Neutrophil (primary cell): ENCODE measurements around the gene ARMC8.
"Not testable (repeated sequence)": the region's sequence is repeated elsewhere in the genome, so short reads cannot be mapped to it uniquely, and the experiment has no call there.

ENCODE experiments used
- H3K27ac ChIP-seq: fragments of 200-600 bp; sonication (generic); 2 replicates; pipeline ENCODE4 v1.5.1; 2016; ENCODE audit warnings: mild to moderate bottlenecking, moderate library complexity
- H3K27me3 ChIP-seq: fragments of 200-600 bp; sonication (generic); 2 replicates; pipeline ENCODE4 v1.6.0; 2016; ENCODE audit warnings: mild to moderate bottlenecking
- H3K36me3 ChIP-seq: fragments of 200-600 bp; sonication (generic); 2 replicates; pipeline ENCODE4 v1.5.1; 2017
- H3K4me1 ChIP-seq, 2 experiments: fragments of 200-600 bp in 1 of 2; sonication (generic) in 1 of 2; 1 replicate in 1 of 2; 2 replicates in 1 of 2; pipeline versions ENCODE4 v1.5.1 to v1.6.1; 2013 to 2016; ENCODE audit warnings: low read depth in 1 of 2, low read length in 1 of 2, mild to moderate bottlenecking in 1 of 2, moderate library complexity in 1 of 2; ENCODE audit not compliant: control insufficient read depth in 1 of 2, insufficient read depth in 1 of 2
- H3K4me3 ChIP-seq, 2 experiments: fragments of 200-600 bp in 1 of 2; sonication (generic) in 1 of 2; 1 replicate in 1 of 2; 2 replicates in 1 of 2; pipeline ENCODE4 v1.5.1; 2013 to 2016; ENCODE audit warnings: low read depth in 1 of 2, low read length in 1 of 2, mild to moderate bottlenecking in 1 of 2, moderate library complexity in 1 of 2
- H3K9me3 ChIP-seq: fragments of 200-600 bp; sonication (generic); 2 replicates; pipeline ENCODE4 v1.5.1; 2016
- CTCF ChIP-seq: fragments of 200-600 bp; sonication (generic); IDR thresholded peaks from 2 replicates; pipeline ENCODE4 v1.5.1; 2016; ENCODE audit warnings: antibody characterized with exemption

Gene ARMC8

GRCh38 chr3:138187296-138188012, at the start of gene ARMC8:
Gene ARMC8 (plus strand): TSS chr3:138187301. CDS start chr3:138187555, 254 bp downstream.
- H3K4me1 ChIP-seq: peaks cover 33 to 37% of the 10 kb centered on the region in 2 experiments
- H3K9me3 ChIP-seq: no peaks in the 10 kb centered on the region
- no peak for TF ChIP-seq CTCF
- peak within 1 kb of the TSS; percentile 82 to 96 for H3K4me3 ChIP-seq
- H3K27me3 ChIP-seq: no peaks in the 10 kb centered on the region
- H3K27ac ChIP-seq: peak within 1 kb of the TSS; percentile 88
- H3K36me3 ChIP-seq: peaks cover 7% of the 10 kb centered on the region

- Histone ChIP-seq H3K36me3 (no peaks in the 10 kb centered on the region), H3K9me3 (no peaks in the 10 kb centered on the region), H3K27ac (peak overlapping the region; percentile 91), H3K4me3 (peak overlapping the region in 1 of 2 experiments; percentile 18), H3K27me3 (no peaks in the 10 kb centered on the region), H3K4me1 (peaks cover 57 to 64% of the 10 kb centered on the region in 2 experiments)
- no peak for TF ChIP-seq CTCF
These were observed 49.2 kb upstream of the ARMC8 start for GRCh38 chr3:138137861-138138260.

GRCh38 chr3:138139691-138140090, 47.4 kb upstream of the ARMC8 start:
- Histone ChIP-seq H3K36me3 (no peaks in the 10 kb centered on the region), H3K9me3 (no peaks in the 10 kb centered on the region), H3K27ac (no peak overlapping the region), H3K4me1 (peaks cover 51% of the 10 kb centered on the region in 2 experiments), H3K27me3 (no peaks in the 10 kb centered on the region), H3K4me3 (no peak overlapping the region)
- no peak for TF ChIP-seq CTCF

GRCh38 chr3:138140940-138141339, 46.2 kb upstream of the ARMC8 start:
- H3K4me1 ChIP-seq: peaks cover 38 to 39% of the 10 kb centered on the region in 2 experiments

GRCh38 chr3:138142181-138142580, 44.9 kb upstream of the ARMC8 start:
- H3K27me3 ChIP-seq, H3K4me3 ChIP-seq, H3K27ac ChIP-seq, H3K9me3 ChIP-seq, H3K36me3 ChIP-seq: not testable (repeated sequence)
- H3K4me1 ChIP-seq: peaks cover 26% of the 10 kb centered on the region in 2 experiments

More at GRCh38 chr3:138140940-138141339, 46.2 kb upstream of the ARMC8 start:
- H3K27ac ChIP-seq: no peak overlapping the region
- H3K27me3 ChIP-seq: no peaks in the 10 kb centered on the region
- H3K4me3 ChIP-seq: no peak overlapping the region
- H3K9me3 ChIP-seq: no peaks in the 10 kb centered on the region
- no peaks in the 10 kb centered on the region for H3K36me3 ChIP-seq
- TF ChIP-seq CTCF: no peak

- Histone ChIP-seq H3K9me3 (no peaks in the 10 kb centered on the region), H3K36me3 (no peaks in the 10 kb centered on the region), H3K27ac (no peak overlapping the region), H3K27me3 (no peaks in the 10 kb centered on the region), H3K4me3 (no peak overlapping the region), H3K4me1 (no peaks in the 10 kb centered on the region)
- TF ChIP-seq CTCF: no peak
These were observed 38.6 kb upstream of the ARMC8 start for GRCh38 chr3:138148503-138148902.
